Femur (tissue), 1 donor: Measurements from ENCODE around the gene ZMYM1.
"Not testable (repeated sequence)": the region's sequence is repeated elsewhere in the genome, so short reads cannot be mapped to it uniquely, and the experiment has no call there.

Experiments
- DNase-seq: peaks from one replicate; pipeline ENCODE4 v3.0.0-alpha.2; 2017

Gene ZMYM1

GRCh38 chr1:35079003-35079930 lies at the start of gene ZMYM1:
ZMYM1 (plus strand) TSS chr1:35079385; CDS start chr1:35093988, 14,603 bp downstream.
- DNase-seq, result peak; percentile 93

- no peak for DNase-seq
Measured at GRCh38 chr1:35029761-35030160, 49.4 kb upstream of the ZMYM1 start.

- no peak for DNase-seq
Measured at GRCh38 chr1:35030338-35030737, 48.8 kb upstream of the ZMYM1 start.

- DNase-seq, result peak; percentile 25
Measured at GRCh38 chr1:35030756-35031446, 48.3 kb upstream of the ZMYM1 start.

GRCh38 chr1:35032384-35032739 lies 46.8 kb upstream of the ZMYM1 start:
- DNase-seq, result no peak

- DNase-seq, result no peak
Measured at GRCh38 chr1:35033346-35033745, 45.8 kb upstream of the ZMYM1 start.

- no peak for DNase-seq
Measured at GRCh38 chr1:35036621-35037020, 42.6 kb upstream of the ZMYM1 start.

- DNase-seq, result no peak
Measured at GRCh38 chr1:35037206-35037605, 42.0 kb upstream of the ZMYM1 start.

- DNase-seq, result no peak
Measured at GRCh38 chr1:35038723-35039122, 40.5 kb upstream of the ZMYM1 start.

GRCh38 chr1:35043498-35043897 lies 35.7 kb upstream of the ZMYM1 start:
- DNase-seq, result no peak

GRCh38 chr1:35044431-35044830 lies 34.8 kb upstream of the ZMYM1 start:
- DNase-seq, result no peak

GRCh38 chr1:35046730-35047129 lies 32.5 kb upstream of the ZMYM1 start:
- DNase-seq, result no peak

GRCh38 chr1:35047188-35047858 lies 31.9 kb upstream of the ZMYM1 start:
- no peak for DNase-seq

- no peak for DNase-seq
Measured at GRCh38 chr1:35049116-35049515, 30.1 kb upstream of the ZMYM1 start.

- no peak for DNase-seq
Measured at GRCh38 chr1:35053433-35053832, 25.8 kb upstream of the ZMYM1 start.

GRCh38 chr1:35054282-35054681 lies 24.9 kb upstream of the ZMYM1 start:
- DNase-seq, result not testable (repeated sequence)

GRCh38 chr1:35058321-35058720 lies 20.9 kb upstream of the ZMYM1 start:
- DNase-seq, result not testable (repeated sequence)

GRCh38 chr1:35058988-35059387 lies 20.2 kb upstream of the ZMYM1 start:
- no peak for DNase-seq

GRCh38 chr1:35062518-35063196 lies 16.5 kb upstream of the ZMYM1 start:
- DNase-seq, result no peak

GRCh38 chr1:35064265-35064664 lies 14.9 kb upstream of the ZMYM1 start:
- no peak for DNase-seq

GRCh38 chr1:35069746-35070145 lies 9.4 kb upstream of the ZMYM1 start:
- DNase-seq, result no peak

GRCh38 chr1:35073265-35073811 lies 5.8 kb upstream of the ZMYM1 start:
- DNase-seq, result no peak

GRCh38 chr1:35076426-35076825 lies 2.8 kb upstream of the ZMYM1 start:
- not testable (repeated sequence) for DNase-seq
